KMS-11 (cell line): ENCODE data around the gene SUPT4H1.
A peak's percentile ranks its signal among the peaks of the same experiment; 100 is the strongest.

Experiments used
- H2AFZ ChIP-seq: fragments of 200-600 bp; sonication (generic); 2 replicates; pipeline ENCODE4 v1.6.1; 2016; ENCODE audit warnings: antibody characterized with exemption, mixed run types, low read depth
- H3K27ac ChIP-seq: fragments of 200-600 bp; sonication (generic); 2 replicates; pipeline ENCODE4 v1.6.1; 2016; ENCODE audit warnings: mild to moderate bottlenecking, mixed run types
- H3K27me3 ChIP-seq: fragments of 200-600 bp; sonication (generic); 2 replicates; pipeline ENCODE4 v1.6.1; 2017; ENCODE audit warnings: mild to moderate bottlenecking, low read depth, mixed run types, moderate library complexity; ENCODE audit not compliant: insufficient read depth
- H3K36me3 ChIP-seq: fragments of 200-600 bp; sonication (generic); 2 replicates; pipeline ENCODE4 v1.6.1; 2017; ENCODE audit warnings: mild to moderate bottlenecking, mixed run types; ENCODE audit not compliant: insufficient read depth
- H3K4me1 ChIP-seq: fragments of 200-600 bp; sonication (generic); 2 replicates; pipeline ENCODE4 v1.6.1; 2016; ENCODE audit warnings: mild to moderate bottlenecking, low read depth, mixed run types; ENCODE audit not compliant: poor library complexity, severe bottlenecking
- H3K4me2 ChIP-seq: fragments of 200-600 bp; sonication (generic); 2 replicates; pipeline ENCODE4 v1.7.0; 2016; ENCODE audit warnings: mild to moderate bottlenecking, mixed run types
- H3K4me3 ChIP-seq: fragments of 200-600 bp; sonication (generic); IDR thresholded peaks from 2 replicates; pipeline ENCODE4 v1.6.1; 2017; ENCODE audit warnings: low read depth, low read length, mixed read lengths; ENCODE audit not compliant: insufficient read depth
- H3K79me2 ChIP-seq: fragments of 200-600 bp; sonication (generic); 2 replicates; pipeline ENCODE4 v1.6.1; 2016; ENCODE audit warnings: low read depth, mixed run types; ENCODE audit not compliant: insufficient read depth
- H3K9ac ChIP-seq: fragments of 200-600 bp; sonication (generic); 2 replicates; pipeline ENCODE4 v1.6.1; 2016; ENCODE audit warnings: mild to moderate bottlenecking, mixed run types
- H4K20me1 ChIP-seq: fragments of 200-600 bp; sonication (generic); 2 replicates; pipeline ENCODE4 v1.6.1; 2016; ENCODE audit warnings: mild to moderate bottlenecking, mixed run types; ENCODE audit not compliant: insufficient read depth
- TF ChIP-seq, protein P1 (sequence below): fragments of 200-600 bp; sonication (generic); conservative IDR thresholded peaks from 2 replicates; pipeline ENCODE4 v1.6.1; 2017; ENCODE audit warnings: low read depth, mild to moderate bottlenecking, antibody characterized with exemption, low read length, moderate library complexity, mixed read lengths

The SUPT4H1 gene

DNA sequence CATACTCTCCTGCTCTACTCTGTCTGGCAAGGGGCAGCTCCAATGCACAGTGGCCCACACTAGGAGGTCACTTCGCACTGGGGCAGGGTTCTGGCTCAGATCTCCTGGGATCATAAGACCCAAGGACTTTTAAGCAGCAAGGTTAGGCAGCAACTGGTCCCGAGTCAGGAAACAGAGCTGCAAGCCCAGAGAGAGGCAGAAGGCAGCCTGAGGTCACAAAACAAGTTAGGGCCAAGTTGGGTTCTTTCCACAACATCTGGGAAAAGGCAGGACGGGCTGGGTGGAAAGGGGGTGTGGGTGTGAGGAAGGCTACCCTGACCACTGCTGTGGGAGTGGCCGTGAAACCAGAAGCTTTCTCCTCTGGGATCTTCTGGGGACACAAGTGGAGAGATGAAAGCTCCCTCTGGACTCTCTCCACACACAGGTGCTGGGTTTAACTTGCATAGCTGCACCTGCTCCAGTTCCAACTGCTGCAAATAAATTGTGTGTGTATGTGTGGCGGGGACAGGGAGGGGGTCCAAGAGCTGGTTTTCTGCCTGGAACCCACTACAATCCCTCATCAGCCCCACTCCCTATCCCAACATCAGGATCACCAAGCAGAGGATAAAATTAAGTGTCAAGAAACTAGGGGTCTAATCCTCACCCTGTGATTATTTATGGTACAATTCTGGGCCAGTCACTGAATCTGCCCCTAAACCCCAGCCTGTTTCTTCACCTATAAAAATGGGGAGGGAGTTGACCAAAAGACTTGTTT lies 15.4 kb downstream of the SUPT4H1 start:
- H3K4me2 ChIP-seq, result peak overlapping the region; percentile 95
- H3K9ac ChIP-seq, result peak overlapping the region; percentile 100
- no peak overlapping the region for H3K4me3 ChIP-seq
- H3K27ac ChIP-seq, result peak overlapping the region; percentile 96
- no peaks in the 10 kb centered on the region; the same call in 1 of the 2 replicates for H4K20me1 ChIP-seq
- H3K4me1 ChIP-seq, result peaks cover 72% of the 10 kb centered on the region
- no peaks in the 10 kb centered on the region for H3K27me3 ChIP-seq
- H3K79me2 ChIP-seq, result peaks cover 88% of the 10 kb centered on the region
- H3K36me3 ChIP-seq, result peaks cover 7% of the 10 kb centered on the region; the same call in 1 of the 2 replicates
- H2AFZ ChIP-seq, result no peak overlapping the region
- TF ChIP-seq, protein P1, sequence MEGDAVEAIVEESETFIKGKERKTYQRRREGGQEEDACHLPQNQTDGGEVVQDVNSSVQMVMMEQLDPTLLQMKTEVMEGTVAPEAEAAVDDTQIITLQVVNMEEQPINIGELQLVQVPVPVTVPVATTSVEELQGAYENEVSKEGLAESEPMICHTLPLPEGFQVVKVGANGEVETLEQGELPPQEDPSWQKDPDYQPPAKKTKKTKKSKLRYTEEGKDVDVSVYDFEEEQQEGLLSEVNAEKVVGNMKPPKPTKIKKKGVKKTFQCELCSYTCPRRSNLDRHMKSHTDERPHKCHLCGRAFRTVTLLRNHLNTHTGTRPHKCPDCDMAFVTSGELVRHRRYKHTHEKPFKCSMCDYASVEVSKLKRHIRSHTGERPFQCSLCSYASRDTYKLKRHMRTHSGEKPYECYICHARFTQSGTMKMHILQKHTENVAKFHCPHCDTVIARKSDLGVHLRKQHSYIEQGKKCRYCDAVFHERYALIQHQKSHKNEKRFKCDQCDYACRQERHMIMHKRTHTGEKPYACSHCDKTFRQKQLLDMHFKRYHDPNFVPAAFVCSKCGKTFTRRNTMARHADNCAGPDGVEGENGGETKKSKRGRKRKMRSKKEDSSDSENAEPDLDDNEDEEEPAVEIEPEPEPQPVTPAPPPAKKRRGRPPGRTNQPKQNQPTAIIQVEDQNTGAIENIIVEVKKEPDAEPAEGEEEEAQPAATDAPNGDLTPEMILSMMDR, result no peak

DNA sequence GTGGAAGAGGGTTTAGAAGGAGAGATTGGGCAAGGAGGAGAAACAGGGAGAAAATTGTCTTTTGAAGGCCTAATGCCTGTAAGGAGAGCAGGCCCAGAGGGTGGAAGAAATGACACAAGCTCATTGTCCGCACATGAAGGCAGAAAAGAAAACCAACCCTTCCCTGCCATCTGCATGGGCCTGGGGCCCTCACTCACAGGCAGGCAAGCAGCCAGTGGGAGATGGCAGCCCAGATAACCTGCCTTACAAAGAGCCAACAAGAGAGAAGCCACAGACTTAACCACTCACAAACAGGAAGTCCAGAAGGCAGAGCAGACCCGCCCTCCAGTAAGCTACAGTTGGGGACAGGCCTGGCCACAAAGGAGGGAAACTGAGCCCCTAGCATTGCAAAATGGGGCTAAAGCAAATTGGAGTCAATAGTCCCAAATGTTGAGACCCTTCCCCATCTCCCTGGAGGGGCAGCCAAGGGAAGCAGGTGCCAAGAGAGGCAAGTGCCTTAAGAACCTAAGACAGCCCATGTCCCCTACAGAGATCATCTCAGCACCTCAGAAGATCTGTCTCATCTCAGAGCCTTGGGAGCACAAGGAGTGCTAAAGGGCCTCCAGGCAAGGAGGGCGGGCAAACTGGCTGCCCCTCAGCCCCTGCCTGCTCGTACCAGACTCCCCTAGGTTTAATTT lies 16.1 kb downstream of the SUPT4H1 start:
- TF ChIP-seq, protein P1, result no peak
- peaks cover 65% of the 10 kb centered on the region for H3K4me1 ChIP-seq
- H4K20me1 ChIP-seq, result peaks cover 6% of the 10 kb centered on the region; the same call in 1 of the 2 replicates
- peaks cover 11% of the 10 kb centered on the region; the same call in 1 of the 2 replicates for H3K36me3 ChIP-seq
- peak overlapping the region; percentile 100 for H3K9ac ChIP-seq
- peak overlapping the region; percentile 95 for H3K4me2 ChIP-seq
- H3K4me3 ChIP-seq, result no peak overlapping the region
- H2AFZ ChIP-seq, result no peak overlapping the region
- H3K79me2 ChIP-seq, result peaks cover 88% of the 10 kb centered on the region
- H3K27me3 ChIP-seq, result no peaks in the 10 kb centered on the region
- peak overlapping the region; percentile 96 for H3K27ac ChIP-seq

DNA sequence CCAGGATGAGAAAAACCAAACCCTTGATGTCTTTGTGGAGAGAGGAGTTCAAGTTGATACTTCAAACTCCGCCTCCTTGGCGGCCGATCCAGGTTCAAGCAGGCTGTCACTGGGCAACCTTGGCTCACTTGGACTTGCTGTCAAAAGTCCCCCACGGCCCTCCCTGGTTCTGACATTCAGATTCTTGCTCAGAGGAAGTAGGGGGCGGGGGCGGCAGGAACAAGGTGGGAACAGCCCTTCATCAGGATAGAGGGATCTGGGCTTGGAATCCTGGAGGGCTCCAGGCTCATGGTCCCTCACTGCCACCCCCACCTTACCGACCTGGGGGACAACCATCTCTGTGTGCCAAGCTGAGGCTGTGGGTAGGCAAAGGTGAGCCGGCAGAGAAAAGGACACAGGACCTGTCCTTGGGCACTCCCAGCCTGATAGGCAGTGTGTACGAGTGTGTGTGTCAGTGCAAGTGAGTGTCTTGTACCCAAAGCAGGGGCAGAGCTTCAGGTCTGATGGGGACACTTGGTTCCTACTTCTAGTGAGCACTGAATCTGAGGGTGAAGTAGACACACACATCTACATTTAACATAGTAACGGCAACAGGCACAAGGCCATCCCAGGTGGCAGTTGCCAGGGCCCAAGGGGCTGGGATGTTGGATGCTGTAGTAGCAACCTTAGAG lies 16.8 kb downstream of the SUPT4H1 start:
- TF ChIP-seq, protein P1, result no peak
- Histone ChIP-seq H3K4me3 (no peak overlapping the region), H3K36me3 (peaks cover 11% of the 10 kb centered on the region; the same call in 1 of the 2 replicates), H3K4me1 (peaks cover 60% of the 10 kb centered on the region), H3K27ac (peak overlapping the region; percentile 96), H3K79me2 (peaks cover 88% of the 10 kb centered on the region), H3K9ac (peak overlapping the region; percentile 100), H2AFZ (no peak overlapping the region), H3K27me3 (no peaks in the 10 kb centered on the region), H4K20me1 (peaks cover 7% of the 10 kb centered on the region; the same call in 1 of the 2 replicates), H3K4me2 (peak overlapping the region; percentile 95)

DNA sequence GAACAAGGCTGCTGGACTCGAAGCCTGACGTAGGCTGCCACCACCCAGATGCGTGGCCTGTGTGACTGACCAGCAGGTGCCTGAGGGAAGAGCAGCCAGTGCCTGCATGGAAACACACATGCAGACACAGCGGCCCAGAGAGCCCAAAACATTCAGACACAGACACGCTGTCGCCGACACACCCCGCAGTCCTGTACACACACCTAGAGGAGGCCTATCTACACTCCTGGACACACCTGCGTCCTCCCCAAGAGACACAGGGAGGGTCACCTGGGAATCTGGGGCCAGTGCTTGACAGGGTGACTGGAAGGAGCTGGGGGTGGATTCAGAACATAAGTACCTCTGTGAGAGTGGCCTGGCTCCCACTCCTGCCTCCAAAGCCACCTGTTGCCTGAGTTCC lies 17.3 kb downstream of the SUPT4H1 start:
- Histone ChIP-seq H3K79me2 (peaks cover 88% of the 10 kb centered on the region), H3K9ac (peak overlapping the region; percentile 100; the same call in 1 of the 2 replicates), H4K20me1 (peaks cover 7% of the 10 kb centered on the region; the same call in 1 of the 2 replicates), H3K36me3 (peaks cover 11% of the 10 kb centered on the region; the same call in 1 of the 2 replicates), H3K27ac (peak overlapping the region; percentile 96), H3K27me3 (no peaks in the 10 kb centered on the region), H3K4me1 (peaks cover 60% of the 10 kb centered on the region), H3K4me2 (peak overlapping the region; percentile 95), H3K4me3 (no peak overlapping the region), H2AFZ (no peak overlapping the region)
- TF ChIP-seq, protein P1, result no peak
